Measurements from ENCODE around the gene NISCH. TPM values are rescaled to one million over a fixed set of nuclear protein-coding genes. Genes with fewer than 3 reads are reported as not detected.
A peak's percentile ranks its signal among the peaks of the same experiment; 100 is the strongest.

Gene NISCH
- total RNA-seq, 1 experiment from 2014 or later: 19.0 TPM

DNA sequence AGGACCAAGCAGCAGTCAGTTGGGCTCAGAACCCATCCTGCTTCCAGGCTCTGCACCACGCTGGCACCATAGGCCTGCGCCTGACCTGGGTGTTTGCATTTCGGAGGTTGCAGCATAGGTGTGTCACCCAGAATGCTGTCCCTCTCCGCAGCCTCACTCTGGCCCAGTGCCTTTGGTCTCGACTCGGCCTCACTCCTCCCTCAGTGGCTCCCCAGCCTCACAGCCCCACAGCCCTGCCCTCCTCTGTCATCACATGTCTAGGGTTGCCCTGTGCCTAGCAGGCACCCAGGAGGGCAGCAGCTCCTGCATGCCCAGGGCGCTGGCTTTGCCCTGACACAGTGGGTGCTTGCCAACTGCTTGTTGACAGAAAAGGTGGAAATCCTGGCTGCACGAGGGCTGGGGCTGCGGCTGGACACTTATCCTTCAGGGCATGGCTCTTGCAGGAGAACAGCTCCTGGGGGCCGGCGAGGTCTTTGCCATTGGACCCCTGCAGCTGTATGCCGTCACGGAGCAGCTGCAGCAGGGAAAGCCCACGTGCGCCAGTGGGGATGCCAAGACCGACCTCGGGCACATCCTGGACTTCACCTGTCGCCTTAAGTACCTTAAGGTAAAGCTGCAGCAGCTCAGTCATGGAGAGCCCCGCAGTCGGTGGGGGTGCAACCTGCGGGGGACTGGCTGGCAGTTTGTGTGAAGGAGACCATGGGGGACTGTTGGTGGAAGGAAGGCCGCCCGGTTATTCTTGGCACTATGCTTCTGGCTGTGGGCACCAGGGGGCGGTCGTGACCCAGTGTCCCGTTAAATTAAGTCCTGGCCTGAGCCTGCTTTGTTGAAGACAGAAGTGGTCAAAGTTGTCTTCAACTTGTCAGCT, 16.2 kb downstream of the NISCH start:
- peak; percentile 40 for DNase-seq (ENCODE audit: low read depth)

GRCh38 chr3:52472239-52473000, 17.0 kb downstream of the NISCH start:
- DNase-seq (ENCODE audit: low read depth): no peak

- no peak for DNase-seq (ENCODE audit: low read depth)
Observed at GRCh38 chr3:52473026-52473425, 17.6 kb downstream of the NISCH start.

DNA sequence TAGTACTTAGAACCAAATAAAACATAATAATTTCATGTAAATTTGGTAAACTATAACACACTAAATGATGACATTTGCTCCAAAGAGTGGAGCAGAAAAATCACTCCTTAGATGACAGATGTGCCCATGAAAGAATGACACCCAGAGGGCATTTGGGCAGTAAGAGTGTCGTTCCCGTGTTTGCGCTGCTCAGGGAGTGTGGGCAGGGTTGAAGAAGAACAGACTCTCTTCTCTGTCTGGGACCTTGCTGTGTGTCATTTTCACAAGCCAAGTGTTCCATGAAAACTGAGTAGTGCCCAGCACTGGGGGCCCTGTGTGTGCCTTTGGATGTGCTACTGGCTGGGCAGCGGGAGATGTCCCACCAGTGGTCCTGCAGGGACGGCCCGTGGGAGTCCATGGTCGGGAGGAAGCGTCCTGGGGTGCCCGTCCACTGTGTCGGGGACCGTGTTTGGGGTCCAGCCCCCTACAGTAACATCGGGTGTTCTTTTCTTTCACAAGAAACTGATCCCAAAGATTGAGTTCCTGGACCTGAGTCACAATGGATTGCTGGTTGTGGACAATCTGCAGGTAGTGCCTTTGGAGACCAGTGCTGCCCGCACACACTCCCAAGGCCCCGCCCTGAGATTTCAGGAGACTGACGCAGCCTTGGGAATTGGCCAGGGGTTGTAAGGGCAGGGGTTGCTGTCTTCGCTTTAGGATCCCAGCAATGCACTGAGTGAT, 21.8 kb downstream of the NISCH start:
- no peak for DNase-seq (ENCODE audit: low read depth)

DNA sequence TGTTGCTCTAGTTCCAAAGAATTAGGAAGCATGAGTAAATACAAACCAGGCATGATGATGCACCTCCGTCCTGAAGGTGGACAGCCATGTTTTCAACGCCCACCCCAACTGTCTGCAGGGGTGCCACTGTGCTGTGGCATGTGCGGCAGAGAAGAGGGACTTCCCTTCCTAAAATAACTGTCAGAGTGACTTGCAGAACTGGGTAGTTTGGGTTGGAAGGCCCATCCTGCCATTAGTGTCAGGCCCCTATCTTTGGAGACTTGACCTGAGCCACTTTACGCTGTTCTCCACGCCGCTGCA, 22.3 kb downstream of the NISCH start:
- DNase-seq (ENCODE audit: low read depth): no peak

DNA sequence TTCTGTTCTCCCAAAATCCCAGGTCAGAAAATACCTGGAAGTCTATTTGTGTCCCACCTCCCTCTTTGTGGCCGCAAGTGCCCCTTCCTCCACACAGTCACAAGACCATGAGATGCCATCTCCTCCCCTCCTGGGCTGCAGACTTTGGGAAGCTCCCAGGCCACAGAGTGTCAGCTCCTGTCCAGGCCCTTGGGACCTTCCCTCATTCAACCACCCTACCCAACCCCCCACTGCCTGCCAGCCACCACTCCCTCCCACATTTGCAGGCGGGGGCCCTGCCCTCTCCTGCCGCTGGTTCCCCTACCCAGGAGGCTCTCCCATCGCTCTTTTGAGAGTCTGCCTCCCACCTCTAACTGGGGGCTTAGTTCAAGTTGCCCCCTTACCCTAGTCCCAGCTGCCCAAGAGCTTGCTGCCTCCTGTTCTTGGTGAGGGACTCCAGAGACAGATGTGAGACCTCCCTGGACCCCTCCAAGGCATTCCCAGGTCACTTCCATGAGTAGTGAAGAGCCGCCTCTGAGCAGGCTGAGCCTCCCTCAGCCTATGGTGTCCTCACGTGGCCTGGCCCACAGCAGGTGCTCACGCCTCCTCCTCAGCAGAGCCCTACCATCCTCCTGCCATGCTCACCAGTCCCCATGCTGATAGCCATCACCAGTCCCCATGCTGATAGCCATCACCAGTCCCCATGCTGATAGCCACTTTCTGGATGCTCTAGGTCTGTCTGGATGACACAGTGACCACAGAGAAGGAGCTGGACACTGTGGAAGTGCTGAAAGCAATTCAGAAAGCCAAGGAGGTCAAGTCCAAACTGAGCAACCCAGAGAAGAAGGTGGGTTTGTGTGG, 23.9 kb downstream of the NISCH start:
- no peak for DNase-seq (ENCODE audit: low read depth)

DNA sequence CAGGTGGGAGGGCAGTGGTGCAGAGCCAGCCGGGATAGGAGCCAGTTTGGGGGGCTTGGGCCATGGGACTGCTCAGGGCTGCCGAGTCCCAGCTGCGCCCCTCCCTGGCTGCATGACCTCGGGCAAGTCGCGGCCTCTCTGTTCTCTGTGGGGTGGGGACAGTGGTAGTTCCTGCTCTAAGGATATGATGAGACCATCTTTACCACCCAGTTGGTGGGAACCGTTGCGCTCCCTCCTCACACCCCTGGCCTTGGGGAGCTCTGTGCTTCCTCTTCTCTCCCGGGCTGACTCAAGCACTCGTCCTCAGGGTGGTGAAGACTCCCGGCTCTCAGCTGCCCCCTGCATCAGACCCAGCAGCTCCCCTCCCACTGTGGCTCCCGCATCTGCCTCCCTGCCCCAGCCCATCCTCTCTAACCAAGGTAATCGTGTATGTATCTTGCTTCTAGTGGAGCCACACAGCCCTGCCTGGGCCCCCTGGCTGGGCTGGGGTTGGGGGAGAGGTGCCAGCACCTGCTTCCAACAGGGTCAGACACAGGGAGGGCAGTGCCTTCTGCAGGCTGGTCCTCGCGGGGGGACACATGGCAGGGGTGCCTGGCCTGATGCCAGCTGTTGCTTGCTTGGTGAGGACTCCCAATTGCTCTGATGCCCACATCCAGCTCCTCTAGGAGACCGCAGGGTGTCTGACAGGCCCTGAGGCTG, 24.6 kb downstream of the NISCH start:
- DNase-seq (ENCODE audit: low read depth): no peak

GRCh38 chr3:52480768-52481715, 25.6 kb downstream of the NISCH start:
- DNase-seq (ENCODE audit: low read depth): no peak

GRCh38 chr3:52481819-52482521, 26.6 kb downstream of the NISCH start:
- no peak for DNase-seq (ENCODE audit: low read depth)

DNA sequence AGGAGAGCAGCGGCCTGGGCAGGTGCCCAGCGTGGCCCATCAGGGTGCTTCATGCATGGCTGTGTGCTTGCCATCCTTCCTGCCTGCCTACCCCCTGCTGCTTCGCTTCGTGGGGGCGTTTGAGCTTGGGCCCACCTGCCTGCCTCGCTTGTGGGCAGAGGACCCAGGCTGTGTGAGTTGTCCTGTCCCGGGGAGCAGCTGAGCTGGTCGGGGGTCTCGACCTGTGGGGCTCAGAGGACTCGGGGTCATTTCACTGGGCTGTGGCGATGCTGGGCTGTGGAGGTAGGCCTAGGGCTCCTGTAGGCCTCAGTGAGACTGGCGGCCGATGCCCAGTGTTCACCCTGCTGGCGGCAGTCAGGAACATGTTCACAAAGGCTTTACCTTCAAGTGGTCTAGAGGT, 27.7 kb downstream of the NISCH start:
- no peak for DNase-seq (ENCODE audit: low read depth)

DNA sequence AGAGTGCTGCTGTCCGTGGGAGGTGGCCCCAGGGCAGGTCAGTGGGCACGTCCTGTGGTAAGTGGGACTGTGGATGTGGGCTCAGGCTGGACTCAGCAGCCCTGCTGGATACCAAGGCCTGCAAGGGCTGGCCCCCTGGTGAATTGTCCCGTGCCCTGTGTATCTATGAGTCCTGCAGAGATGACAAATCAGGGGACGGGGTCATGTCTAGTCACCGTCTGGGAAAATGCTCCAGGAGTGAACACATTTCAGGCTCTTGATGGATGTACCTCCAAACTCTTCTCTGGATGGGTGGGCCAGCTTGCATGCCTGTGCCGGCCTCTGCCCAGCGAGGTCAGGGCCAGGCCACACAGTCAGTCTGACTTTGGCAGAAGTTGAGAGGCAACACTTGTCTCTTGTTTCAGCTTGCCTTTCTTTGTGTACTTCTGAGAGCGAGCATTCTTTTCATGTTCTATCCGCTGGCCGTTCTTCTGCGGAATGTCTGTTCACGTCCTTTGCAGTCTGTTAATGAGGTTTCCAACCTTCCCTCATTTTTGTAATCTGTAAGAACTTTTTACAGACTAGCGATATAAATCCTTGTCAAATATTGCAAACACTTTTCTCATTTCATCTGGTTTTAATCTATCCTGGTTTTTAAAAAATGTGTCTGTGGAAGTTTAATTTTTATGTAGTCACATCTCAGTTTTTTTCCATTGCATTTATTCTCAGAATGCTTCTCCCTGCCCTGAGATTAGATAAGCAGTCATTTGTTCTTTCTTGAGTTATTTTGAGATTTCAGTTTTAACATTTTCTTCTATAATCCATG, 28.4 kb downstream of the NISCH start:
- DNase-seq (ENCODE audit: low read depth): no peak

- no peak for DNase-seq (ENCODE audit: low read depth)
Observed at GRCh38 chr3:52484680-52485461, 29.5 kb downstream of the NISCH start.

DNA sequence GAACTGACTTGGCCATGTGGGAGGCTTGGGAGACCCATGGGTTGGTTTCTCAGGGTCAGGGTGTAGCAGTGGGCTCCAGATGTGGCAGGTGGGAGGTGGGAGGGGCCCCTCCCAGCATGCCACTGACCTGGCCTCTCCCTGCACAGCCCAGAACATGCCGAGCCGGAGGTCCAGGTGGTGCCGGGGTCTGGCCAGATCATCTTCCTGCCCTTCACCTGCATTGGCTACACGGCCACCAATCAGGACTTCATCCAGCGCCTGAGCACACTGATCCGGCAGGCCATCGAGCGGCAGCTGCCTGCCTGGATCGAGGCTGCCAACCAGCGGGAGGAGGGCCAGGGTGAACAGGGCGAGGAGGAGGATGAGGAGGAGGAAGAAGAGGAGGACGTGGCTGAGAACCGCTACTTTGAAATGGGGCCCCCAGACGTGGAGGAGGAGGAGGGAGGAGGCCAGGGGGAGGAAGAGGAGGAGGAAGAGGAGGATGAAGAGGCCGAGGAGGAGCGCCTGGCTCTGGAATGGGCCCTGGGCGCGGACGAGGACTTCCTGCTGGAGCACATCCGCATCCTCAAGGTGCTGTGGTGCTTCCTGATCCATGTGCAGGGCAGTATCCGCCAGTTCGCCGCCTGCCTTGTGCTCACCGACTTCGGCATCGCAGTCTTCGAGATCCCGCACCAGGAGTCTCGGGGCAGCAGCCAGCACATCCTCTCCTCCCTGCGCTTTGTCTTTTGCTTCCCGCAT, 31.8 kb downstream of the NISCH start:
- no peak for DNase-seq (ENCODE audit: low read depth)

GRCh38 chr3:52487788-52488691, 32.6 kb downstream of the NISCH start:
- no peak for DNase-seq (ENCODE audit: low read depth)

DNA sequence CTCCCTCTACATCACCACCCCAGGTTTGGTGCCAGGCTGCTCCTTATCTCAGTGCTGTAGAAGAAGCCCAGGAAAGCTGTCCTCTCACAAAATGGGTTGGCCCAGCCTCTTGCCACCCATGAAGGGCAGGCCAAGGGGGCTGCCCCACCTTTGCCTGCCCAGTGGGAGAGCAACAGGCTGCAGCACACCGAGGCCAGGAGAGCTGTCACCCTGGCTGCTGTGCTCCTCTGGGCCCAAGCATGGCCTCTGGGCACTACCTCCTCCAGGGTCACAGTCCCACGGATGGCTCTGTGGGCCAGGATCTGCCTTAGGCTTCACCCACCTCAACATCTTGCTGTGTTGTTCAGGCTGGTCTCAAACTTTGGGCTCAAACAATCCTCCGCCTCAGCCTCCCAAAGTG, 33.3 kb downstream of the NISCH start:
- no peak for DNase-seq (ENCODE audit: low read depth)

DNA sequence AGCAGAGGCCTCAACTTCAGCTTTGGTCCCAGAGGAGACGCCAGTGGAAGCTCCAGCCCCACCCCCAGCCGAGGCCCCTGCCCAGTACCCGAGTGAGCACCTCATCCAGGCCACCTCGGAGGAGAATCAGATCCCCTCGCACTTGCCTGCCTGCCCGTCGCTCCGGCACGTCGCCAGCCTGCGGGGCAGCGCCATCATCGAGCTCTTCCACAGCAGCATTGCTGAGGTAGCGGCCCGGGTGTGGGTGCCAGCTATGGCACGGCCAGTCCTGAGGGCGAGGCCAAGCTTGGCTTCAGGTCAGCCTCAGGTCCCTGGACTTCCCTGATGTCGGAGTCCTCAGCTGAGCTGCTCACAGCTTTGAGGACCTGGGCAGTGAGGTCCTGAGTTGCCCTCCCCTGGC, 34.0 kb downstream of the NISCH start:
- DNase-seq (ENCODE audit: low read depth): no peak

Data from Daoy (cell line).